Measurements from ENCODE around the gene SH3PXD2B.

- TF ChIP-seq CTCF (conservative IDR thresholded peaks at IDR 0.05; ENCODE audit: low read depth, low read length) (no peak), USF2 (IDR thresholded peaks at IDR 0.05; ENCODE audit: low read depth, low read length) (no peak), SMC3 (IDR thresholded peaks at IDR 0.05; ENCODE audit: low read depth, low read length) (no peak), CEBPB (IDR thresholded peaks at IDR 0.05; ENCODE audit: low read depth, low read length) (no peak), POLR2A (IDR thresholded peaks at IDR 0.05; ENCODE audit: low read depth, low read length) (no peak), RCOR1 (IDR thresholded peaks at IDR 0.05; ENCODE audit: insufficient replicate concordance, low read length) (no peak), FOS (IDR thresholded peaks at IDR 0.05; ENCODE audit: low read depth, low read length) (no peak), ELK1 (IDR thresholded peaks at IDR 0.05; ENCODE audit: borderline replicate concordance, low read depth, low read length) (no peak), MAFK (IDR thresholded peaks at IDR 0.05; ENCODE audit: low read depth, low read length) (no peak), RFX5 (IDR thresholded peaks at IDR 0.05; ENCODE audit: low read depth, low read length) (no peak), MXI1 (IDR thresholded peaks at IDR 0.05; ENCODE audit: borderline replicate concordance, low read depth, low read length) (no peak), MAZ (IDR thresholded peaks at IDR 0.05; ENCODE audit: borderline replicate concordance, low read depth, low read length) (no peak), RAD21 (IDR thresholded peaks at IDR 0.05; ENCODE audit: low read length) (no peak)
Measured at GRCh38 chr5:172374783-172375182, 79.5 kb downstream of the SH3PXD2B start.

All from IMR-90 (cell line).